ENCODE measurements around the gene SETD4. TPM values are rescaled to one million over a fixed set of nuclear protein-coding genes. Genes with fewer than 3 reads are reported as not detected.

Gene SETD4
- total RNA-seq, 3 donors from 2014 or later (not counting 1 experiment from before 2014, with no cell fraction given), result 19.1 to 29.3 (median 22.5) TPM

DNA sequence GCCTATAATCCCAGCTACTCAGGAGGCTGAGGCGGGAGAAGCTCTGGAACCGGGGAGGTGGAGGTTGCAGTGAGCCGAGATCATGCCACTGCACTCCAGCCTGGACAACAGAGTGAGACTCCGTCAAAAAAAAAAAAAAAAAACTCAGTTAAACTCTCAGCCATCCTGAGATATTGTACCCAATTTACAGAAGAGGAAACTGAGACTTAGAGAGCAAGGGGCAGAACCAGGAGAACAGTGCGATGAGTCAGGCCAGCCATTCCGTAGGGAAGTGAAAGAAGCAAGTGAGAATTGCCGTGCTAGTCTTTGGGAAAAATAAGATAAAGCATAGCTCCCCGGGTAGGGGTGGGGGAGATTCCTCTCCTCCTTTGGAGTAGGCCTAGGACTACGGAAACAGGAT is 69.7 kb downstream of the SETD4 start:
- Mint-ChIP-seq H3K27me3 (ENCODE audit: low read depth in 2 of 2) (peaks cover 5 to 7% of the 10 kb centered on the region in 2 donors), H3K4me1 (no peaks in the 10 kb centered on the region), H3K27ac (no peak overlapping the region), H3K9me3 (no peaks in the 10 kb centered on the region), H3K4me3 (no peak overlapping the region), H3K36me3 (no peaks in the 10 kb centered on the region)
- intact Hi-C loops (cut with micrococcal nuclease), result no loop called here
- Histone ChIP-seq H3K27ac (ENCODE audit: low read length) (no peak overlapping the region), H3K27me3 (ENCODE audit: control insufficient read depth, insufficient read depth, low read length) (no peaks in the 10 kb centered on the region), H3K4me3 (ENCODE audit: low read length) (no peak overlapping the region), H3K9me3 (ENCODE audit: control insufficient read depth, insufficient read depth, low read length) (no peaks in the 10 kb centered on the region), H3K36me3 (ENCODE audit: control insufficient read depth, insufficient read depth, low read length) (no peaks in the 10 kb centered on the region), H3K4me1 (ENCODE audit: control insufficient read depth, insufficient read depth, low read length) (no peaks in the 10 kb centered on the region)
- DNase-seq, result no peak
- TF ChIP-seq, protein P1, sequence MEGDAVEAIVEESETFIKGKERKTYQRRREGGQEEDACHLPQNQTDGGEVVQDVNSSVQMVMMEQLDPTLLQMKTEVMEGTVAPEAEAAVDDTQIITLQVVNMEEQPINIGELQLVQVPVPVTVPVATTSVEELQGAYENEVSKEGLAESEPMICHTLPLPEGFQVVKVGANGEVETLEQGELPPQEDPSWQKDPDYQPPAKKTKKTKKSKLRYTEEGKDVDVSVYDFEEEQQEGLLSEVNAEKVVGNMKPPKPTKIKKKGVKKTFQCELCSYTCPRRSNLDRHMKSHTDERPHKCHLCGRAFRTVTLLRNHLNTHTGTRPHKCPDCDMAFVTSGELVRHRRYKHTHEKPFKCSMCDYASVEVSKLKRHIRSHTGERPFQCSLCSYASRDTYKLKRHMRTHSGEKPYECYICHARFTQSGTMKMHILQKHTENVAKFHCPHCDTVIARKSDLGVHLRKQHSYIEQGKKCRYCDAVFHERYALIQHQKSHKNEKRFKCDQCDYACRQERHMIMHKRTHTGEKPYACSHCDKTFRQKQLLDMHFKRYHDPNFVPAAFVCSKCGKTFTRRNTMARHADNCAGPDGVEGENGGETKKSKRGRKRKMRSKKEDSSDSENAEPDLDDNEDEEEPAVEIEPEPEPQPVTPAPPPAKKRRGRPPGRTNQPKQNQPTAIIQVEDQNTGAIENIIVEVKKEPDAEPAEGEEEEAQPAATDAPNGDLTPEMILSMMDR (IDR thresholded peaks at IDR 0.05), result no peak
- no peak for ATAC-seq
- 94% methylated on average over 7 of the region's 9 CpGs for WGBS (ENCODE audit: insufficient coverage)

DNA sequence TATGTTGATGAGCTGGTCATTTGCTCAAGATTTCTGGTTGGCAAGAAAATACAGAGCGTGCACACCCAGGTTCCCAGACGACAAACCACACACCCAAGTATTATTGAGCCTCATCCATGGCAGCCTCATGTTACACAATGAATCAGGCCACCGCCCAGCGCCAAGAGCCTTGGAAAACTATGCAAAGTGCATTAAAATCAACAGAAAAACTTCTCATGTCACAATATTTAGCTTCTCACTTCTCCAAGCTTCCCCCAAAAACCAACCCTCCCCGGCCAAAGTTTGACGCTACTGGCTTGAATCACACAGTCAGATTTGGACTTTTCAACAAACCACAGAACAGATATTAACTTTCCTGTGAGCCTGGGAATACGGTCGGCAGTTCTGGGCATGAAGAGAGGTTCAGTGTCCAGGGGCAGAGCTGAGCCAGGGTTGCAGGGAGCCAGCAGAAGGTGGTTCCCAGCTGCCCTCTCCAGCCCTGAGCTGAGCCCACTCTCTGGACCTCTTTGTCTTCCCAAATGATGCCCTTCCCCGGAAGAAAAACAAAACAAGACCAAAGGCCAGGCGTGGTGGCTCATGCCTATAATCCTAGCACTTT is 71.1 kb downstream of the SETD4 start:
- Mint-ChIP-seq H3K27me3 (ENCODE audit: low read depth in 2 of 2) (peaks cover 5 to 14% of the 10 kb centered on the region in 2 donors), H3K4me3 (no peak overlapping the region), H3K4me1 (no peaks in the 10 kb centered on the region), H3K9me3 (no peaks in the 10 kb centered on the region), H3K27ac (no peak overlapping the region), H3K36me3 (no peaks in the 10 kb centered on the region)
- H3K27me3 ChIP-seq (ENCODE audit: control insufficient read depth, insufficient read depth, low read length), result no peaks in the 10 kb centered on the region
- H3K27ac ChIP-seq (ENCODE audit: low read length), result no peak overlapping the region
- no peak for DNase-seq
- 80% methylated on average over 10 of the region's 10 CpGs for WGBS (ENCODE audit: insufficient coverage)
- H3K4me3 ChIP-seq (ENCODE audit: low read length), result no peak overlapping the region
- no peaks in the 10 kb centered on the region for H3K9me3 ChIP-seq (ENCODE audit: control insufficient read depth, insufficient read depth, low read length)
- H3K4me1 ChIP-seq (ENCODE audit: control insufficient read depth, insufficient read depth, low read length), result no peaks in the 10 kb centered on the region
- intact Hi-C loops (cut with micrococcal nuclease), result no loop called here
- ATAC-seq, result no peak
- TF ChIP-seq, protein P1 (IDR thresholded peaks at IDR 0.05), result no peak
- no peaks in the 10 kb centered on the region for H3K36me3 ChIP-seq (ENCODE audit: control insufficient read depth, insufficient read depth, low read length)

DNA sequence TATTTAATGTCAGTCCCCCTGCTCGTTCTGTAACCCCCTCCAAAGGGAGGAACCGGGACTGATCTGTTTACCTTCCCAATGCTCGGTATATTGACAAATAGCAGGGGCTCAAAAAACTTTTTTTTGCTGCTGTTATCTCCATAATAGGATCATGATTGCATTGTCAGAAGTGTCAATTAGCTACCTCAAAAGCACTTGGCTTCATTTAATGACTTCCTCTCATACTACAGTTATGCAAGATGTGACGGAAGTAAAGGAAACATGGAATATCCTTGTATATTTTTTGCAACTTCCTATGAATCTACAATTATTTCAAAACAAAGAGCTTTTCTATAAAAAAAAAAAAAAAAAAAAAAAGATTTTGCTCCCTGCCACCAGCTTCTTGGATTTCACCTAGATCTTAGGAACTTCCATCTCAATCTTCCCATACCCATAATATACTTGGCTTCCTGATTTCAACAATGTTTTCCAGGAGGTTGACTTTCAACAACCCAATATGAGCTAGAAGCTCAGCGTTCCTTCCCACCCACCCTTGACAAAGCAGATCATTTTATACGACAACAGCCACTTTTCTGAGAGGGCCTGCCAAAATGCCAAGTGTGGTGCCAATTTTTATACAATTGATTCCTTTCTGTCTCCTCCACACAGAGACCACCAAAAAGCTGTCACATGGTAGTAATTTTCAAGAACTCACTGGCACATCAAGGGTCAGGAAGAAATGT is 71.7 kb downstream of the SETD4 start:
- Mint-ChIP-seq H3K27me3 (ENCODE audit: low read depth in 2 of 2) (peaks cover 5 to 14% of the 10 kb centered on the region in 2 donors), H3K9me3 (no peaks in the 10 kb centered on the region), H3K4me1 (no peaks in the 10 kb centered on the region), H3K27ac (no peak overlapping the region), H3K36me3 (no peaks in the 10 kb centered on the region), H3K4me3 (no peak overlapping the region)
- intact Hi-C loops (cut with micrococcal nuclease), result no loop called here
- TF ChIP-seq, protein P1 (IDR thresholded peaks at IDR 0.05), result no peak
- Histone ChIP-seq H3K36me3 (ENCODE audit: control insufficient read depth, insufficient read depth, low read length) (no peaks in the 10 kb centered on the region), H3K4me3 (ENCODE audit: low read length) (no peak overlapping the region), H3K9me3 (ENCODE audit: control insufficient read depth, insufficient read depth, low read length) (no peaks in the 10 kb centered on the region), H3K27me3 (ENCODE audit: control insufficient read depth, insufficient read depth, low read length) (no peaks in the 10 kb centered on the region), H3K27ac (ENCODE audit: low read length) (no peak overlapping the region), H3K4me1 (ENCODE audit: control insufficient read depth, insufficient read depth, low read length) (no peaks in the 10 kb centered on the region)
- DNase-seq (no peak), ATAC-seq (no peak)
- 15% methylated on average over 5 of the region's 6 CpGs for WGBS (ENCODE audit: insufficient coverage)

All from natural killer cell (primary cell).